Esophagus squamous epithelium (tissue), 5 donors: Measurements from ENCODE around the gene UNC79. TPM values are rescaled to one million over a fixed set of nuclear protein-coding genes. Genes with fewer than 3 reads are reported as not detected.

Experiments used
- DNase-seq: peaks from one replicate; lab custom pipeline; 2025; lab: John Stamatoyannopoulos, UW
- H3K27ac ChIP-seq, 4 donors: fragments of 200-600 bp; sonication (generic); one replicate each; pipeline ENCODE4 v1.5.1; 2016 to 2019; ENCODE audit warnings: mild to moderate bottlenecking in 1 of 4
- H3K27me3 ChIP-seq, 4 donors: fragments of 200-600 bp; sonication (generic); 1 replicate in 3 of 4; 2 replicates in 1 of 4; pipeline versions ENCODE4 v1.5.1 to v1.6.0; 2017 to 2021; ENCODE audit warnings: antibody characterized with exemption in 1 of 4
- H3K36me3 ChIP-seq, 3 donors: fragments of 200-600 bp; sonication (generic); one replicate each; pipeline ENCODE4 v1.5.1; 2016 to 2019
- H3K4me1 ChIP-seq, 3 donors: fragments of 200-600 bp; sonication (generic); one replicate each; pipeline ENCODE4 v1.5.1; 2017 to 2019
- H3K4me3 ChIP-seq, 4 donors: fragments of 200-600 bp; sonication (generic); 1 replicate in 3 of 4; 2 replicates in 1 of 4; pipeline ENCODE4 v1.5.1; 2016 to 2019; ENCODE audit warnings: mild to moderate bottlenecking in 2 of 4, moderate library complexity in 1 of 4
- H3K9me3 ChIP-seq, 3 donors: fragments of 200-600 bp; sonication (generic); one replicate each; pipeline ENCODE4 v1.5.1; 2016 to 2019
- POLR2A ChIP-seq, 4 donors: fragments of 450-650 bp; IDR thresholded peaks; one replicate each; pipeline ENCODE4 v1.6.1; 2017; ENCODE audit warnings: antibody characterized with exemption in 4 of 4, mild to moderate bottlenecking in 4 of 4, moderate library complexity in 3 of 4
- WGBS, 2 donors: methylation state at CpG; one replicate each; pipeline ENCODE4 v1.1.5; 2018; 5-methylcytosine and 5-hydroxymethylcytosine counted together
- intact Hi-C: fragments of 100-400 bp; cut with DNase I; formaldehyde crosslinking; loops from one replicate; pipeline ENCODE4 v1.15.0; 2022
- total RNA-seq, 4 donors: library from RNA; depleted of rRNA; stranded (reverse); fragments of >200 nt; gene quantifications; one replicate each; pipeline ENCODE4 v1.1.0, GENCODE V29; 2016
- TF ChIP-seq, protein P1 (sequence below), 6 experiments: fragments of 450-650 bp in 4 of 6; fragments of 200-600 bp in 2 of 6; sonication (generic) in 2 of 6; IDR thresholded peaks; one replicate each; pipeline ENCODE4 v1.5.1; 2016 to 2019; ENCODE audit warnings: antibody characterized with exemption in 6 of 6, mild to moderate bottlenecking in 4 of 6, moderate library complexity in 4 of 6
- donor health status: DM: yes; HTN: yes; CAD: no.

UNC79 gene
- total RNA-seq, 4 donors from 2014 or later: under 0.01 TPM; not detected in 3

GRCh38 chr14:93686268-93686667 lies 255.5 kb downstream of the UNC79 start:
- Histone ChIP-seq H3K27ac (no peak overlapping the region), H3K36me3 (no peaks in the 10 kb centered on the region), H3K9me3 (no peaks in the 10 kb centered on the region), H3K4me3 (no peak overlapping the region), H3K4me1 (no peaks in the 10 kb centered on the region), H3K27me3 (peaks cover 0 to 27% (median 0%) of the 10 kb centered on the region in 4 donors)
- intact Hi-C loops: no loop called here
- no peak for DNase-seq
- TF ChIP-seq, protein P1, sequence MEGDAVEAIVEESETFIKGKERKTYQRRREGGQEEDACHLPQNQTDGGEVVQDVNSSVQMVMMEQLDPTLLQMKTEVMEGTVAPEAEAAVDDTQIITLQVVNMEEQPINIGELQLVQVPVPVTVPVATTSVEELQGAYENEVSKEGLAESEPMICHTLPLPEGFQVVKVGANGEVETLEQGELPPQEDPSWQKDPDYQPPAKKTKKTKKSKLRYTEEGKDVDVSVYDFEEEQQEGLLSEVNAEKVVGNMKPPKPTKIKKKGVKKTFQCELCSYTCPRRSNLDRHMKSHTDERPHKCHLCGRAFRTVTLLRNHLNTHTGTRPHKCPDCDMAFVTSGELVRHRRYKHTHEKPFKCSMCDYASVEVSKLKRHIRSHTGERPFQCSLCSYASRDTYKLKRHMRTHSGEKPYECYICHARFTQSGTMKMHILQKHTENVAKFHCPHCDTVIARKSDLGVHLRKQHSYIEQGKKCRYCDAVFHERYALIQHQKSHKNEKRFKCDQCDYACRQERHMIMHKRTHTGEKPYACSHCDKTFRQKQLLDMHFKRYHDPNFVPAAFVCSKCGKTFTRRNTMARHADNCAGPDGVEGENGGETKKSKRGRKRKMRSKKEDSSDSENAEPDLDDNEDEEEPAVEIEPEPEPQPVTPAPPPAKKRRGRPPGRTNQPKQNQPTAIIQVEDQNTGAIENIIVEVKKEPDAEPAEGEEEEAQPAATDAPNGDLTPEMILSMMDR (IDR thresholded peaks at IDR 0.05): no peak
- no peak for TF ChIP-seq POLR2A (IDR thresholded peaks at IDR 0.05)
- WGBS, 2 donors: 61 to 63% methylated on average over 5 of the region's 5 CpGs

DNA sequence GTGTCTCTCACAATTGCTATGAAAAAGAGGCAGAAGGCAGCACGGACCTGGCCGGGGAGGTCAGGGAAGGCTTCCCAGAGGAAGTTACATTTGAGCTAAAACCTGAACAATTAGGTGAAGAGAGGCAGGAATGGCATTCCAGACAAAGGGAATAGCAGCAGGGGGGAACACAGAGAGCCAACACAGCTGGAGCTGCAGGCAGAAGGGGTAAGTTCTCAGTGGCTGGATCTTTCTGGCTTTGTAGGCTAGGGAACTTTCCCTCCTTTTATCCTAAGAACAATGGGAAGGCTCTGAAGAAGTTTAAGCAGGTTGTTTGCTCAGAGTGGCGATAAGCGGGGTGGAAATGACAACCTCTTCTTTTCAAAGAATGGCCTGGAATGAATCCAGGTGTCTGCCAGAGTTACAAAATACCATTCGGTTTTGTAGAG lies 257.5 kb downstream of the UNC79 start:
- H3K4me3 ChIP-seq: no peak overlapping the region
- no peak overlapping the region for H3K27ac ChIP-seq
- no peaks in the 10 kb centered on the region for H3K9me3 ChIP-seq
- 35 to 38% methylated on average over 5 of the region's 5 CpGs for WGBS, 2 donors
- no peaks in the 10 kb centered on the region for H3K36me3 ChIP-seq
- no peak for DNase-seq
- TF ChIP-seq POLR2A (IDR thresholded peaks at IDR 0.05): no peak
- TF ChIP-seq, protein P1 (IDR thresholded peaks at IDR 0.05): no peak
- no peaks in the 10 kb centered on the region for H3K4me1 ChIP-seq
- intact Hi-C loops: no loop called here
- H3K27me3 ChIP-seq: peaks cover 0 to 29% (median 0%) of the 10 kb centered on the region in 4 donors

GRCh38 chr14:93688820-93689219 lies 258.1 kb downstream of the UNC79 start:
- WGBS, 2 donors: 44% methylated on average over 4 of the region's 4 CpGs
- Histone ChIP-seq H3K9me3 (no peaks in the 10 kb centered on the region), H3K36me3 (no peaks in the 10 kb centered on the region), H3K27ac (no peak overlapping the region), H3K4me1 (no peaks in the 10 kb centered on the region), H3K27me3 (peaks cover 0 to 29% (median 0%) of the 10 kb centered on the region in 4 donors), H3K4me3 (no peak overlapping the region)
- intact Hi-C loops: no loop called here
- no peak for DNase-seq
- no peak for TF ChIP-seq POLR2A (IDR thresholded peaks at IDR 0.05)
- TF ChIP-seq, protein P1 (IDR thresholded peaks at IDR 0.05): no peak

GRCh38 chr14:93690146-93690545 lies 259.4 kb downstream of the UNC79 start:
- no peak for DNase-seq
- WGBS, 2 donors: 58 to 70% methylated on average over 6 of the region's 6 CpGs
- H3K27ac ChIP-seq: no peak overlapping the region
- TF ChIP-seq, protein P1 (IDR thresholded peaks at IDR 0.05): no peak
- no peak for TF ChIP-seq POLR2A (IDR thresholded peaks at IDR 0.05)
- intact Hi-C loops: no loop called here
- H3K4me3 ChIP-seq: no peak overlapping the region
- H3K4me1 ChIP-seq: no peaks in the 10 kb centered on the region
- H3K9me3 ChIP-seq: no peaks in the 10 kb centered on the region
- H3K27me3 ChIP-seq: peaks cover 0 to 29% (median 0%) of the 10 kb centered on the region in 4 donors
- H3K36me3 ChIP-seq: no peaks in the 10 kb centered on the region

DNA sequence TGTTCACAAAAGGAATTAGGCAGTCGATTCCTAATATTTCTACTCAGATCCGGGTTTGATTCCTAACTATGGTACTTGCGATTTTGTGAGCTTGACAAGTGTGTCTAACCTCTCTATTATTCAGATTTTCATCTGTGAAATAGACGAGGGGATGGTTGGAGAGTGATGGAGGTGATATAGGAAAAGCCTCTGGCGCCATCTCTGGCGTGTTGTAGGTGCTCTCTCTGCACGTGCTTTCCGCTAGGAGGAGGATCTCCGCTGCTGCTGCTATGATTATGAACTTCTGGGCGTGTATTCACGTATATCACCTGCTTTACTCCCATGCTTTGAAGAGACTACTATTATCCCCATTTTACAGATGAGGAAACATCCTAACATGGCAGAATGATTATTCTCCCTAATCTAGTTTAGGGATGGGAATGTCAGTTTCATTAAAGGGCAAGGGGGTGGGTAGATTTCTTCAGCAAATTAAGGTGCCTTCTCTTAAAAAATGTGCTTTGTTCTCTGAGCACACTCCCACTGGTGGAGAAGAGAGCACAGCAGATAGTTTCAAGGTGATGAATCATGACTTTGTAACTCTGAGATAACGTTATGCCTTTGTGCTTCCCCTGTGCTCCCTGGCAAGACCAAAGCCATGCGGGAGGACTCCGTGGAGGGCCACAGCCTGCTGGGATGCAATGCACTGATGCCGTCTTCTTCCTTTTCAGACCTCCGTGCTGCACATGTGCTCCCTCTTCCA lies 260.5 kb downstream of the UNC79 start:
- no peaks in the 10 kb centered on the region for H3K36me3 ChIP-seq
- H3K4me3 ChIP-seq: no peak overlapping the region
- WGBS, 2 donors: 79 to 81% methylated on average over 16 of the region's 16 CpGs
- intact Hi-C loops: no loop called here
- peaks cover 0 to 24% (median 0%) of the 10 kb centered on the region in 4 donors for H3K27me3 ChIP-seq
- H3K9me3 ChIP-seq: no peaks in the 10 kb centered on the region
- TF ChIP-seq POLR2A (IDR thresholded peaks at IDR 0.05): no peak
- TF ChIP-seq, protein P1 (IDR thresholded peaks at IDR 0.05): no peak
- no peak for DNase-seq
- no peaks in the 10 kb centered on the region for H3K4me1 ChIP-seq
- no peak overlapping the region for H3K27ac ChIP-seq
